Right atrium auricular region (tissue), 2 donors: Measurements from ENCODE around the gene SLC9A9. TPM values are rescaled to one million over a fixed set of nuclear protein-coding genes. Genes with fewer than 3 reads are reported as not detected.

ENCODE experiments used
- DNase-seq: peaks from one replicate; pipeline ENCODE4 v3.0.0-alpha.2; 2019; ENCODE audit warnings: low spot score
- H3K27ac ChIP-seq, 2 donors: fragments of 200-600 bp; sonication (generic); 1 replicate in 1 of 2; 2 replicates in 1 of 2; pipeline ENCODE4 v1.5.1; 2016 to 2019
- H3K27me3 ChIP-seq, 2 donors: fragments of 200-600 bp; sonication (generic); one replicate each; pipeline versions ENCODE4 v1.5.1 to v1.6.0; 2017 to 2019
- H3K36me3 ChIP-seq: fragments of 200-600 bp; sonication (generic); one replicate; pipeline ENCODE4 v1.5.1; 2016
- H3K4me1 ChIP-seq, 2 donors: fragments of 200-600 bp; sonication (generic); one replicate each; pipeline versions ENCODE4 v1.5.1 to v1.6.0; 2017 to 2019
- H3K4me3 ChIP-seq, 2 donors: fragments of 200-600 bp; sonication (generic); 1 replicate in 1 of 2; 2 replicates in 1 of 2; pipeline ENCODE4 v1.5.1; 2017 to 2019; ENCODE audit warnings: mild to moderate bottlenecking in 1 of 2, moderate library complexity in 1 of 2
- H3K9me3 ChIP-seq, 2 donors: fragments of 200-600 bp; sonication (generic); one replicate each; pipeline ENCODE4 v1.5.1; 2019
- CTCF ChIP-seq, 2 donors: fragments of 200-600 bp; sonication (generic); IDR thresholded peaks; one replicate each; pipeline ENCODE4 v1.5.1; 2019; ENCODE audit warnings: antibody characterized with exemption in 2 of 2
- total RNA-seq, 2 donors: library from RNA; depleted of rRNA; stranded (reverse); fragments of >200 nt; gene quantifications; one replicate each; pipeline ENCODE4 v1.1.0, GENCODE V29; 2016

The SLC9A9 gene
- total RNA-seq, 2 donors from 2014 or later: 3.1 to 4.2 TPM

GRCh38 chr3:143693506-143693905 lies 154.8 kb downstream of the SLC9A9 start:
- Histone ChIP-seq H3K4me3 (no peak overlapping the region), H3K27ac (no peak overlapping the region), H3K9me3 (no peaks in the 10 kb centered on the region), H3K4me1 (no peaks in the 10 kb centered on the region), H3K36me3 (no peaks in the 10 kb centered on the region), H3K27me3 (no peaks in the 10 kb centered on the region)
- TF ChIP-seq CTCF (IDR thresholded peaks at IDR 0.05): no peak
- no peak for DNase-seq

- Histone ChIP-seq H3K27me3 (no peaks in the 10 kb centered on the region), H3K4me3 (no peak overlapping the region), H3K27ac (no peak overlapping the region), H3K36me3 (no peaks in the 10 kb centered on the region), H3K4me1 (no peaks in the 10 kb centered on the region), H3K9me3 (no peaks in the 10 kb centered on the region)
- no peak for TF ChIP-seq CTCF (IDR thresholded peaks at IDR 0.05)
- DNase-seq: no peak
These were observed 161.6 kb downstream of the SLC9A9 start for GRCh38 chr3:143686638-143687197.

GRCh38 chr3:143685491-143685890 lies 162.8 kb downstream of the SLC9A9 start:
- H3K27ac ChIP-seq: no peak overlapping the region
- no peak overlapping the region for H3K4me3 ChIP-seq
- TF ChIP-seq CTCF (IDR thresholded peaks at IDR 0.05): no peak
- no peaks in the 10 kb centered on the region for H3K4me1 ChIP-seq
- no peaks in the 10 kb centered on the region for H3K36me3 ChIP-seq
- no peaks in the 10 kb centered on the region for H3K27me3 ChIP-seq
- no peak for DNase-seq
- H3K9me3 ChIP-seq: no peaks in the 10 kb centered on the region

- Histone ChIP-seq H3K9me3 (no peaks in the 10 kb centered on the region), H3K4me3 (no peak overlapping the region), H3K27ac (no peak overlapping the region), H3K27me3 (no peaks in the 10 kb centered on the region), H3K36me3 (no peaks in the 10 kb centered on the region), H3K4me1 (no peaks in the 10 kb centered on the region)
- no peak for DNase-seq
- TF ChIP-seq CTCF (IDR thresholded peaks at IDR 0.05): no peak
These were observed 170.8 kb downstream of the SLC9A9 start for GRCh38 chr3:143677430-143677829.

- no peak overlapping the region for H3K4me3 ChIP-seq
- no peaks in the 10 kb centered on the region for H3K4me1 ChIP-seq
- no peaks in the 10 kb centered on the region for H3K9me3 ChIP-seq
- TF ChIP-seq CTCF (IDR thresholded peaks at IDR 0.05): no peak
- H3K27me3 ChIP-seq: no peaks in the 10 kb centered on the region
- DNase-seq: no peak
- no peak overlapping the region for H3K27ac ChIP-seq
- H3K36me3 ChIP-seq: no peaks in the 10 kb centered on the region
These were observed 171.5 kb downstream of the SLC9A9 start for GRCh38 chr3:143676747-143677146.

- TF ChIP-seq CTCF (IDR thresholded peaks at IDR 0.05): no peak
- no peaks in the 10 kb centered on the region for H3K27me3 ChIP-seq
- DNase-seq: no peak
- H3K27ac ChIP-seq: no peak overlapping the region
- no peaks in the 10 kb centered on the region for H3K36me3 ChIP-seq
- no peaks in the 10 kb centered on the region for H3K9me3 ChIP-seq
- H3K4me3 ChIP-seq: no peak overlapping the region
- no peaks in the 10 kb centered on the region for H3K4me1 ChIP-seq
These were observed 172.2 kb downstream of the SLC9A9 start for GRCh38 chr3:143676021-143676420.
